CD4-positive, alpha-beta T cell (primary cell): Measurements from ENCODE around the gene EGFLAM. TPM values are rescaled to one million over a fixed set of nuclear protein-coding genes. Genes with fewer than 3 reads are reported as not detected.

Source experiments
- ATAC-seq: fragments of 200-7000 bp; cut with Tn5 transposase; one replicate; pipeline ENCODE4 v1.10.0; 2022; ENCODE audit warnings: mild to moderate bottlenecking; ENCODE audit not compliant: poor library complexity
- CTCF ChIA-PET: fragments of 350-600 bp; sonication (Branson Sonifier 250); formaldehyde crosslinking; loops from one replicate; lab custom pipeline; 2021; ENCODE audit warnings: antibody characterized with exemption, inconsistent platforms; lab: Charles Lee
- POLR2A ChIA-PET: fragments of 350-600 bp; sonication (Branson Sonifier 250); formaldehyde crosslinking; loops from one replicate; lab custom pipeline; 2021; ENCODE audit warnings: antibody characterized with exemption, inconsistent platforms; lab: Charles Lee
- DNase-seq, 14 experiments: peaks; one replicate each; pipeline ENCODE4 v3.0.0-alpha.2; 2013 to 2020; ENCODE audit warnings: mixed read lengths in 2 of 14
- H3K27ac ChIP-seq, 2 donors: one replicate each; pipeline versions ENCODE4 v1.5.1 to v1.7.0; 2013; ENCODE audit warnings: low read length in 2 of 2, low read depth in 1 of 2, mild to moderate bottlenecking in 1 of 2
- H3K27me3 ChIP-seq, 2 experiments: 1 replicate in 1 of 2; 2 replicates in 1 of 2; pipeline versions ENCODE4 v1.6.1 to v1.7.0; 2013; ENCODE audit warnings: low read length in 2 of 2, control low read depth in 1 of 2, mild to moderate bottlenecking in 1 of 2, moderate library complexity in 1 of 2; ENCODE audit not compliant: insufficient read depth in 2 of 2, control insufficient read depth in 1 of 2
- H3K36me3 ChIP-seq: one replicate; pipeline ENCODE4 v1.6.1; 2013; ENCODE audit warnings: low read length, control low read depth; ENCODE audit not compliant: insufficient read depth
- H3K4me1 ChIP-seq: one replicate; pipeline ENCODE4 v1.6.1; 2013; ENCODE audit warnings: low read length, control low read depth; ENCODE audit not compliant: insufficient read depth
- H3K4me3 ChIP-seq: one replicate; pipeline ENCODE4 v1.5.1; 2013; ENCODE audit warnings: mild to moderate bottlenecking, low read length, moderate library complexity
- H3K9me3 ChIP-seq, 2 experiments: 1 replicate in 1 of 2; 2 replicates in 1 of 2; pipeline versions ENCODE4 v1.6.1 to v1.7.0; 2013; ENCODE audit warnings: low read length in 2 of 2, mild to moderate bottlenecking in 2 of 2, control low read depth in 1 of 2, moderate library complexity in 1 of 2; ENCODE audit not compliant: control insufficient read depth in 1 of 2, insufficient read depth in 1 of 2
- H3K27ac Mint-ChIP-seq: one replicate; pipeline ENCODE4 v1.8.0; 2020; ENCODE audit warnings: mixed read lengths
- H3K27me3 Mint-ChIP-seq: one replicate; pipeline ENCODE4 v1.8.0; 2021; ENCODE audit warnings: mixed read lengths
- H3K36me3 Mint-ChIP-seq: one replicate; pipeline ENCODE4 v1.8.0; 2021; ENCODE audit warnings: low read depth, mixed read lengths
- H3K4me1 Mint-ChIP-seq: one replicate; pipeline ENCODE4 v1.8.0; 2021; ENCODE audit warnings: low read depth, mixed read lengths
- H3K4me3 Mint-ChIP-seq: one replicate; pipeline ENCODE4 v1.8.0; 2020; ENCODE audit warnings: mild to moderate bottlenecking, mixed read lengths
- H3K9me3 Mint-ChIP-seq: one replicate; pipeline ENCODE4 v1.8.0; 2020; ENCODE audit warnings: mixed read lengths
- CTCF ChIP-seq: fragments of 200-600 bp; IDR thresholded peaks from one replicate; pipeline ENCODE4 v1.8.0; 2022; ENCODE audit warnings: antibody characterized with exemption, mild to moderate bottlenecking
- intact Hi-C, 2 experiments: fragments of 100-400 bp; cut with DNase I in 1 of 2; cut with micrococcal nuclease in 1 of 2; formaldehyde crosslinking; loops; one replicate each; pipeline versions ENCODE4 v1.15.1 to v1.9.0; 2023 to 2025; cut with DNase I, micrococcal nuclease
- total RNA-seq, 174 experiments: library from RNA in 2 of 174; stranded (reverse) in 2 of 174; gene quantifications; one replicate each; pipeline ENCODE4 v1.2.3 and lab custom pipeline; 2021 to 2026

Gene EGFLAM
- total RNA-seq, 2 experiments from 2014 or later, result not detected

GRCh38 chr5:38295751-38296150 lies 37.4 kb downstream of the EGFLAM start:
- no peak for TF ChIP-seq CTCF
- POLR2A ChIA-PET, result no interaction called here
- Histone ChIP-seq H3K36me3 (no peaks in the 10 kb centered on the region), H3K27me3 (no peaks in the 10 kb centered on the region), H3K4me1 (no peaks in the 10 kb centered on the region), H3K4me3 (no peak overlapping the region), H3K27ac (no peak overlapping the region), H3K9me3 (no peaks in the 10 kb centered on the region)
- Mint-ChIP-seq H3K36me3 (no peaks in the 10 kb centered on the region), H3K4me1 (no peaks in the 10 kb centered on the region), H3K9me3 (no peaks in the 10 kb centered on the region), H3K27me3 (peaks cover 10% of the 10 kb centered on the region), H3K4me3 (no peak overlapping the region), H3K27ac (no peak overlapping the region)
- CTCF ChIA-PET, result no interaction called here
- DNase-seq (no peak), ATAC-seq (no peak)
- intact Hi-C loops, result no loop called here

- ChIA-PET CTCF (no interaction called here), POLR2A (no interaction called here)
- Histone ChIP-seq H3K9me3 (no peaks in the 10 kb centered on the region), H3K27me3 (no peaks in the 10 kb centered on the region), H3K4me3 (no peak overlapping the region), H3K27ac (no peak overlapping the region), H3K4me1 (no peaks in the 10 kb centered on the region), H3K36me3 (no peaks in the 10 kb centered on the region)
- Mint-ChIP-seq H3K4me3 (no peak overlapping the region), H3K36me3 (no peaks in the 10 kb centered on the region), H3K9me3 (peaks cover 3% of the 10 kb centered on the region), H3K4me1 (no peaks in the 10 kb centered on the region), H3K27me3 (peaks cover 10% of the 10 kb centered on the region), H3K27ac (no peak overlapping the region)
- no peak for TF ChIP-seq CTCF
- ATAC-seq (no peak), DNase-seq (no peak)
- intact Hi-C loops, result no loop called here
Measured at GRCh38 chr5:38297830-38298608, 39.7 kb downstream of the EGFLAM start.

GRCh38 chr5:38299585-38299984 lies 41.2 kb downstream of the EGFLAM start:
- H3K36me3 Mint-ChIP-seq, result no peaks in the 10 kb centered on the region
- Histone ChIP-seq H3K36me3 (no peaks in the 10 kb centered on the region), H3K27ac (no peak overlapping the region), H3K4me3 (no peak overlapping the region), H3K27me3 (no peaks in the 10 kb centered on the region), H3K9me3 (peaks cover 0 to 5% of the 10 kb centered on the region in 2 experiments), H3K4me1 (no peaks in the 10 kb centered on the region)
- H3K4me3 Mint-ChIP-seq, result no peak overlapping the region
- TF ChIP-seq CTCF, result no peak
- no peak for DNase-seq
- no peak overlapping the region for H3K27ac Mint-ChIP-seq
- ChIA-PET POLR2A (no interaction called here), CTCF (no interaction called here)
- peaks cover 8% of the 10 kb centered on the region for H3K9me3 Mint-ChIP-seq
- intact Hi-C loops, result no loop called here
- ATAC-seq, result no peak
- no peaks in the 10 kb centered on the region for H3K4me1 Mint-ChIP-seq
- H3K27me3 Mint-ChIP-seq, result peaks cover 6% of the 10 kb centered on the region
